DMS153 (cell line): Measurements from ENCODE around the gene ITSN1.
"Not testable (repeated sequence)": the region's sequence is repeated elsewhere in the genome, so short reads cannot be mapped to it uniquely, and the experiment has no call there.

Experiments
- DNase-seq: peaks from one replicate; lab custom pipeline; 2025; lab: John Stamatoyannopoulos, UW

Gene ITSN1

DNA sequence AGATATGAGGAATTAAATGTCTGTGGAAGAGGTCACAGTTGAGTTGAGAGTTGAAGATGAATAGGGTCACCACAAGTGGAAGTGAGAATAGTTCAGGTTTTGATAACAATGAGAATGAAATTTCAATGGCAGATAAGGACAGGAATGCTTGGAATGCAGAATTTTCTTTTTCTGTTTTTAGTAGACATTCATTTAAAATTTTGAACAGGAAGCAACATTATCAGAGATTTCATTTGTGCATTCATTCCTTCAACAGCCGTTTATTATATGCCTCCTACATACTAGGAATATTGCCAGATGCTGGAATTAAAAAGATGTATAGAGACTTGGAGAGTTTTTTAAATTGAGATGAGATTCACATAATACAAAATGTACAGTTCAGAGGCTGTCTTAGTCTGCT is 126.8 kb downstream of the ITSN1 start:
- no peak for DNase-seq

DNA sequence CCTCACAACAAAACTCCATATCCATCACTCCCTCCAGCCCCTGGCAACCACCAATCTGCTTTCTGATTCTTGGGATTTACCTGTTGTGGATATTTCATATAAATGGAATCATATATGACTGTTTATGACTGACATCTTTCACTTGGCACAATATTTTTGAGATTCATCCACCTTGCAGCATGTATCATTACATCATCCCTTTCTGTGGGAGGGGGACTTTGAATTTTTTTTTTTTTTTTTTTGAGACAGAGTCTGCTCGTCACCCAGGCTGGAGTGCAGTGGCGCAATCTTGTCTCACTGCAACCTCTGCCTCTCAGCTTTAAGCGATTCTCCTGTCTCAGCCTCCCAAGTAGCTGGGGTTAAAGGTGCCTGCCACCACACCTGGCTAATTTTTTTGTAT is 128.2 kb downstream of the ITSN1 start:
- DNase-seq, result no peak

DNA sequence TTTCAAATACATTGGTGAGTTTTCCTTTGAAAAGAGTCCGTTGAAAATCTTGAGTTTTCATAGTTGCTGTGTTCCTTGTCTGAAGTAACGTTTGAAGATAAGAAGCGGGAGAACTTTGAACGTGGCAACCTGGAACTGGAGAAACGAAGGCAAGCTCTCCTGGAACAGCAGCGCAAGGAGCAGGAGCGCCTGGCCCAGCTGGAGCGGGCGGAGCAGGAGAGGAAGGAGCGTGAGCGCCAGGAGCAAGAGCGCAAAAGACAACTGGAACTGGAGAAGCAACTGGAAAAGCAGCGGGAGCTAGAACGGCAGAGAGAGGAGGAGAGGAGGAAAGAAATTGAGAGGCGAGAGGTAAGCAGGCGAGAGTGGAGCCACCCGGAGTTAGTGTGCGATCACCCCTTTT is 129.7 kb downstream of the ITSN1 start:
- no peak for DNase-seq

DNA sequence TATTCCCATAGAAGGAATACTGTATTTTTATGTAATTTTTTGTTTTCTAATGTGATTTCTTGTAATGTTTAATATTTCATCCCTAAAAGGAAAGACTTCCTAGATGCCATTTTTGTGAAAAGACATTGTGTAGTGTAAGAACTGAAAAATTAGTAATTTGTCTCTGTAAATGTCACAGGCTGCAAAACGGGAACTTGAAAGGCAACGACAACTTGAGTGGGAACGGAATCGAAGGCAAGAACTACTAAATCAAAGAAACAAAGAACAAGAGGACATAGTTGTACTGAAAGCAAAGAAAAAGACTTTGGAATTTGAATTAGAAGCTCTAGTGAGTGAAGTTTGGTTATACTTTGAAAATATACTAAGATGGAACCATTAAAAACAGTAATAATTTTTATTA is 132.2 kb downstream of the ITSN1 start:
- no peak for DNase-seq

DNA sequence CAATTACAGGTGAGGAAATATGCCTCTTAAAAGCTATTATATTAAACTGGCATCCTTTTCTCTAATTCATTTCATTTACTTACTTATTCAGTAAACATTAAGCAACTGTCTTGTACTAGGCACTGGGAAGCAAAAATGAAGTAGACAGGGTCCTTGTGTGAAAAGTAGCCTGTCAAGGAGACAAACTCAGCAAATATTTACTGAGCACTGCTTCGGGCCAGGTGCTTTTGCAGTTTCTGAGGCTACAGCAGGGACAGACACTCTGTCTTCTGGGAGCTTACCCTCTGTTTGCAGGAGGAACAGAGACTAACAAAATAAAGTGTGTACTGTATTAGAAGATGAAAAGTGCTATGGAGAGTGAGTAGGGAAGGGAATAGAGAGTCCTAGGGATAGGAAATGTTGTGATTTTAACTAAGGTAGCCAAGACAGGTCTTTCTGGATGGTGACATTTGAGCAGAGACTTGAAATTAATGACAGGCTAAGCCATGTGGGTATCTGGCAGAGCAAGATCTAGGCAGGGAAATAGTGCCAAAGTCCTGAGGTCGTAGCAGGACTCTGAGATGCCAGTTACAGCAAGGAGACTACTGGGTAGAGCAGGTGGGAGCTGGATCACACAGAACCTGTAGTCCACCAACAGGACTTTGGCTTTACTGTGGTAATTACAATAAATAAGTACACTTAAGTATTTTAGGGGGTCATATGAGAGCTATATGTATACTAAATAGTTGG is 133.0 kb downstream of the ITSN1 start:
- DNase-seq, result no peak

DNA sequence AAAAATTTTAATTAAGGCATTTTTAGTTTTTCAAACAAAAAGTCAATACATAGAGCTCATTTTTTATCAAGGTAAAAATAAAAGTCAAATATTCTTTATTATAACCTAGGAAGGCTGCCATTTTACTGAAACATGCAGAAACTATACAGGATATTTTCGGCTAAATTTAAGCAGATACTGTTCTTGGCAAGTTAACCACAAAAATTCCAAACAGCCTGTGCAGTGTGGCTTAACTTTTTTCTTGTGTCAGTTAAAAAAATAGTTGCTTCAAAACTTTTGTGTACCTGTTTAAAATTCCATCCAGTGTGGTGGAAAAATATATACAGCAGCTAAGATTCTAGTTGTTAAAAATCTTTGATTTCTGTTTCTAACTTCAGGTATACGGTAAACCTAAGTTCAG is 138.3 kb downstream of the ITSN1 start:
- DNase-seq, result no peak

DNA sequence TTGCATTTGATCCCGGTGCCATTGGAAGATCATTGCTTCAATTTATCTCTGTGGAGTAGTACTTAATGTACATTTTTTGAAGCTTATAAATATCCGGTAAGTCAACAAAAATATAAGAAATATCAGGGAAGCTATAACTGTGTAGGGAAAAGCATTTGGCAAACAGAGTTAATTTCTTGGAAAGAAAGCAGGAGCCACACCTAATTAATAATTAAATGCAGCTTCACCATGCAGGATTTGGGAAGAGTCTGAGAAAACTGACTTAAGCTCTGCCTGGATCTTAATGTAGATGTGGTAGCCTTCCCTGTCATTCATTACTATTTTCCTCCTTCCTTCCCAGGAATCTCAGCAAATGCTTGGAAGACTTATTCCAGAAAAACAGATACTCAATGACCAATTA is 138.8 kb downstream of the ITSN1 start:
- no peak for DNase-seq

DNA sequence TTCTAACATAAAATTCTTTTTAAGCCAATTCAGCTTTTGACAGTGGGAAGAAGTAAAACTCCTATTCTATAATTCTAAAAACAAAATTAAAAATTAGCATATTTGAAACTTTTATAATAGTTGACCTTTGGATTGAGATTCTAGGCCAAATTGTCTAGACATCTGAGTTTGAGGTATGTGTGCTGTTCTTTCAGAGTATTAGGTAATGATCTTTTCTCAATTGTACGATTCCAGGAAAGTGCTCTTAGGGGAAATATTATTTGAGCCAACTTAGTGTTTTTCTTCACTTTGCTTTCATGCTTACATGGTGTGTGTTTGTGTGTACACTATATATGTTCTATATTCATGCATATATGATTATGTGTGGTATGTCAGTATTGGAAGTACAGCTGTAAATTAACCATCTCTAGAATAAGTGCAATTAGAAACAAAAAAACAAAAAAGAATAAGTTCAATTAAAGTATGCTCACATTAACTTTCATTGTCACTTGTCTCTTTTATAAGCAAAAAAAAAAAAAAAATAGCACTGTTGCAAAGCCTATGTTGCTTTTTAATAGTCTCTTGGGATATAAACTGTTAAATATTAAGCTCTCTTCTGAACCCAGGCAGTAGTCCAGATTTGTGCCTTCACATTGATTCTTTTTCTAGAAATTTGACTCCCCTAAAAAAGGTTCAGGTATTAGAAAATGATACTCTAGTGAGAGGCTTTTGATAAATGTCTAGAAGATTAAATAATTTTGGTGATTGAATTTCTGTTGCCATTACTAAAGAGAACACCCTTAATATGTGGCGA is 141.1 kb downstream of the ITSN1 start:
- DNase-seq, result no peak

DNA sequence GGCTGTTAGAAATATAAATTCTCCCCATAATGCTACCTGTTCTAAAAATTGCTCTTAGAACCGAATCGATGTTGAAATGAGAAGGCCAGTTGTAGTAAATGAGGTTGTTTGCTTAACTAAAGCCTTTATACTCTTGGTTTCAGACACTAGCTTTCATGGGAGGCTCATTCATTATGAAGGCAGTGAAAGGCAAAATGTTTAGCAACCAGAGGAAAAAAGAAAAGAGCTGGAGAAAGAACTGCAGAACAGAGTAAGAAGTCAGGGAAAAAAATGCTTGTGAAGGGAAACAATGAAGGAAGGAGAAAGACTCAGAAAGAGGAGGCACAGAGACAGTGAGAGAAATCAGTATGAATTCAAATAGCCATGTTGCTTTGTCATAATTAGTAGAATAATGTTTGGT is 145.1 kb downstream of the ITSN1 start:
- no peak for DNase-seq

DNA sequence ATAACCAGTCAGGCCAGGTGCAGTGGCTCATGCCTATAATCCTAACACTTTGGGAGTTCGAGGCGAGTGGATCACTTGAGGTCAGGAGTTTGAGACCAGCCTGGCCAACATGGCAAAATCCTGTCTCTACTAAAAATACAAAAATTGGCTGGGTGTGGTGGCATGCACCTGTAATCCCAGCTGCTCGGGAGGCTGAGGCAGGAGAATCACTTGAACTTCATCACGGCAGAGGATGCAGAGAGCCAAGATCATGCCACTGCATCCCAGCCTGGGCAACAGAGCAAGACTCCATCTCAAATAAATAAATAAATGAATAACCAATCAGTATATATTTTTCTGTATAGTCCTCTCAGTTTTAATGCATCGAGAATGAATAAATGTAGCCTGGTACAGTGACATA is 146.1 kb downstream of the ITSN1 start:
- DNase-seq, result not testable (repeated sequence)

DNA sequence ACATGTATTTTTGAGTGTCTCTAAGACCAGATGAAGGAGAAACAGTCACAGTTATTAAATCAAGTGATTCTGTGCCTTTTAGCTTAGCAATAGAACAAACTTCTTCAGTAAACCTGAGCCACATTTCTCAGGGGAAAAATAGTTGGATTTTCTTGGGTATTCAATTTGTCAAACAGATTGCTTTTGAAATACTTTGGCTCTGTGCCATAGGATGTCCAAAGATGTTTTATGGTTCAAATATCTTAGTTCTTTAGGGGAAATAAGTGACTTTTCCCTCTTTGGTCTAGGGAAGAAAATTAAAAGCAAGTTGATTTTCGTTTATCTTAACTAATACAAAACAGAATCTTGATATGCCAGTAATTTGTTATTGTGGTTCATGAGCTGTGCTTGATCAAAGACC is 147.4 kb downstream of the ITSN1 start:
- no peak for DNase-seq

DNA sequence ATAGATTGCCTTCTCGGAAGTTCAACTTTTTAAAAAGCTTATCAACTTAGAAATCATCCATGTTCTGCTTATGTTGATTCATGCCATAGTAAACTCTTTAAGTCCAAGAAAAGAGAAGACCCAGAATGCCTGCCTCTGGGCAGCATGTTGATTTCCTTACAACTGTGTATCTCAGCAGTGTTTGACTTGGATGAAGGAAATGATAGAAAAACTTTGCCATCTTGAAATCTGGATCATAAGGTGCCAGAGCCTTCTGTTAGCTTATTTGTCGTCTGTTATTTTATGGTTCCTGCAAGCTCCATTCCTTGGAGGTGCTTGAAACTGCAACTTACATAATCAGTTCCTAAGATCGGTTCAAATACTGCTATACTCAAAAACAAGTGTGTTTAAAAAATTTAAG is 148.8 kb downstream of the ITSN1 start:
- no peak for DNase-seq

DNA sequence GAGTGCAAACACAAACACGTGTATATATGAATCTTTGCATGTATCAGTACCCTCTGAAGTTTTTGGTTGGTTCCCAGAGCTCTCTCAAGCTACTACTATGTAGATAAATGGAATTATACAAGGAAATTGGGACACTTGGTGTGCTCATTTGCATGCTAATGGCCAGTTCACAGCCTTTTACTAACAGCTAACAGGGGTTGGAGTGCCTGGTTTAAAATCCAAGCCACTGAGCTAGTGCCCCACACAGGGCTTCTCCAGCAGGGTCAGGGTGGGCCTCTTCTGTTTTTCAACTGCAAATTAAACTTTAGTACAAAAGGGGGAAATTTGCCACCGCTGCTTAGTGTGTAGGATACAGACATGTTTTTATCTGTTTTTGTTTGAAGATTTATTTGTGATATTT is 152.3 kb downstream of the ITSN1 start:
- no peak for DNase-seq

DNA sequence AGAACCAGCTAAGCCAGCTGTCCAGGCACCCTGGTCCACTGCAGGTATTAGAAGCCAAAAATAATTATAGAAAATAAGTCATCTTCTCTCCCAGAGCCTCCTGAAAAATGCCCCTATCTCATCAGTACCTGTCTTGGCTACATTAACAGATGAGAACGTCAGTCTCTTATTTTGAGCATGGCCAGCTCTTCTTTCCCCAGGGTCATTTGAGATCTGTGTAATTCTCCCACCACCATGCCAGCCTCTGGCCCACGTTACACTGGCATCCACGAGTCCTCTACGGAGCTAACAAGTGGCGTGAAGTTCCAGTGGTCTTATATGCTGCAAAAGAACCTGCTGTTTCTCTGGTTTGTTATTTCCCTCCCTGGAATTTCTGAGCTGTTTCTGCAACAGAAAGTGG is 155.3 kb downstream of the ITSN1 start:
- DNase-seq, result no peak

DNA sequence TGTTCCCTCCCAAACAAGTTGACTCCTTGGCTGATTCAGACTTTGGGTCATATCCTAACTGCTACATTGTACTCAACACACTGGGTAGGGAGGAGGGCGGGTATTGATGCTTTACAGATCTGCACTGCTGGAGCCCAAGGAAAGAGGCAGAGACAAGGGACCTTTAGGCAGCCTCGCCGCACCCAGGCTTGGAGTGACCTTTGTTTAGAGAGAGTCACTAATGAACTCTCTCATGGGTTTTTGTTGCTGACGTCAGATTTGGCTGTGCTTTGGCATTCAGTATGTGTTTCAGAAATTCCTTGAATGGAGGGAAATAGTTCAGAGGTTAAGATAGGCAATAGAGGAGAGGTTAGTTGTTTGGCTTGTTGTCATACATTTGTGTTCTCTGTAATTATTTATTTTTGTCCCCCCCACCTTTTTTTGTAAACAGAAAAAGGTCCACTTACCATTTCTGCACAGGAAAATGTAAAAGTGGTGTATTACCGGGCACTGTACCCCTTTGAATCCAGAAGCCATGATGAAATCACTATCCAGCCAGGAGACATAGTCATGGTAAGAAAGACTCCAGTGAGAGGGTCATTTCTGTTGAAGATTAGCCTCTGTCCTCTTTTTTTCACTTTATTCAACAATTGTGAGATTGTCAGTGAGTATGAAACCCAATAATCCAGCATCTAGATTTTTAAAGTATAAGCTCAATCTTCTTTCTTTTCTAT is 157.2 kb downstream of the ITSN1 start:
- DNase-seq, result no peak

DNA sequence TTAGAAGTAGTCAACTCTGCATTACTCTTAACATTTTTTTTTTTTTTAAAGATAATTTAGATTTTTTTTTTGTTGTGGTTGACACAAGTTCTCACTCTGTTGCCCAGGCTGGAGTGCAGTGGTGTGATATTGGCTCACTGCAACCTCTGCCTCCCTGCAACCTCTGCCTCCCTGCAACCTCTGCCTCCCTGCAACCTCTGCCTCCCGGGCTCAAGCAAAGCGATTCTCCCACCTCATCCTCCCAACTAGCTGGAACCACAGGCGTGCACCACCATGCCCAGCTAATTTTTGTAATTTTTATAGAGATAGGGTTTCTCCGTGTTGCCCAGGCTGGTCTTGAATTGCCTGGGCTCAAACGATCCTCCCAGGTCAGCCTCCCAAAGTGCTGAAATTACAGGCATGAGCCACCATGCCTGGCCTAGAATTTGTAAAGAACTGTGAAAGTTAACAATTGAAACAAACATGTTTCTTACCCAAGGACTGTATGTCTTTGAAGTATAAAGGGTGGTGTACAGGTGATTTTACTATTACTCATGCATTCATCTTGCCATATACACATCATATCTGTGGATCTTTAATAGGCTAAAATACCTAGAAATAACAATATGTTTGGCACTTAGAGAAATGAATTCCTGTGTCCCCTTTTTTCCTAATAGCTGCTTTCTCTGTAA is 158.6 kb downstream of the ITSN1 start:
- no peak for DNase-seq

DNA sequence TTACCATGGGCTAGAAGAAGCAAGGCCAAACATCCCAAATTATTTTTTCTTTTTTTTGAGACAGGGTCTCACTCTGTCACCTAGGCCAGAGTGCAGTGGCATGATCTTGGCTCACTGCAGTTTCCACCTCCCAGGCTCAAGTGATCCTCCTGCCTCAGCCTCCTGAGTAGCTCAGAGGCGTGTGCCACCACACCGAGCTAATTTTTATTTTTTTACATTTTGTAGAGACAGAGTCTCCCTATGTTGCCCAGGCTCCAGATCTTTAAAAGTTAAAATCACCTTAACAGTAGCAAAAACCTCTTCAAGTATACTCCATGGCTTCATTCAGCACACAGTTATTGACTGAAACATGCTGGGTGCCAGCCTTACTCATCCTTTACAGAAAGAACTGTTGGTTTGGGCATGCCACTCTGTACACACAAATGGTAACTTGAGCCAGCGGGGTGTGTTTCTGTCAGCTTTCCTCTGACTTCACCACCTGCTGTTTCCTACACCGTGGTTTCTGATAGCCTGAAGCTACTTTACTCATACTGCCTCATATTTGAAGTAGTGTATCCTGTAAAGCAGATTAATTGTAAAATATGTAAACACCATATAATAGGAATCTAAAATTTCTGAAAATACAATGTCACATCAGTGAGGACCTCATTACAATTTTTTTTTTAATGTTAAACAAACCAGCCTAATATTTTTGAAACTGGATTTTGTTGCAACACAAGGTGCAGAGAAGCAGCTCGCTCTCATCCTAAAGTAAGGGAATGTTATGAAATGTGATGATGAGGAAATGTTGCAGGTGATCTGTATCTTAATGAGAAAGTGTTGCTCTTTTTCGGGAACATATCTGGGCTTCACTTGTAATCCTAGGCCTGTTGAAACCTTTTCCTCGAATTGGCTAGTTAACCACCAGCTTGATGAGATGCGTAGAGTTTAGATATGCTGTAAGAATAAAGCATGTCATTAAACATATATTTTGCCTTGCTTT is 159.4 kb downstream of the ITSN1 start:
- DNase-seq, result peak; percentile 94

DNA sequence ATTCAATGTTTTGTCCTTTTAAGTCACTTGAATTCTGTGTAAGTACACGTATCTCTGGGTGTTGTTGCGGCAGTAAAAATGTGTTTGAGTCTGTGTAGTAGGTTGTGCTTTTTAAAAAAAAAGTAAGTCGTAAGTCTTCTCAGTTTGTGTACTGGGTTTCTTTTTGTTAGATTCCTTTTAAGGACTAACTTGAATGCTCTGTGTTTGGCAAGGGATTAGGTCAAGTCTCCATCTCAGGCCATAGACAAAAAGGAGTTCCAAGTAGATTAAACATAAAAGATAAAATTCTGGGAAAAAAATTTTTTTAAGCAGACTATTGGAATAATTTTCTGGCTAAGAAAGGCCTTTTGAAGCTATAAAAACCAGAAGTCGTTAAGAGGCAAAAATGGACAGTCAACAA is 160.2 kb downstream of the ITSN1 start:
- DNase-seq, result no peak

DNA sequence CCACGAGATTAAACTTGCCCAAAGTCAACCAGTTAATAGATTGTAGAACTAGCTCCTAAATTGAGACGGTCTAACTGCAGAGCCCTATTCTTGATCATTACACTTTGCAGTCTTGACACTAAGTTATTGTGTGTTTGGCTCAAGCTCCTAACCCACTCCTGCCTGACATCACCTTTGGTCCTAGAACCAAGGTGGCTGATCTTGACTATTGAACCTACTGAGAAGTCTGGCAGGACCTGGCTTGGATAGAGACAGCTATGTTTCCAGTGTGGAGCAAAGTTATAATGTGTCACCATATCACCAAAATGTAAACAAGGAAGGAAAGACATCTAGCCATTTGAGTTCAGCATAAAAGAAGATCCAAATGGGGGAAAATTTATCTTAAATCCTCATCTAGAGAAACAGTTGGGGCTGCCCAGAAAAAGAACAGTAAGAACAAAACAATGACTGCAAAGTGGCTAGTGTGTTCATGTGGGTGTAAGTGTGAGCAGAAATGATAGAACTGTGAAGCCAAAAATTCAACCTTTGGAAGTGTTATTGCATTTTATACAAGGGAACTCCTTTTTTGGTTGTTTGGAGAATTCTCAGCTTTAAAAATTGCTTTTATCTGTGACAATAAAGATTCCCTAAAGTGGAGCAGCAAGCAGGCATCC is 166.5 kb downstream of the ITSN1 start:
- DNase-seq, result no peak

DNA sequence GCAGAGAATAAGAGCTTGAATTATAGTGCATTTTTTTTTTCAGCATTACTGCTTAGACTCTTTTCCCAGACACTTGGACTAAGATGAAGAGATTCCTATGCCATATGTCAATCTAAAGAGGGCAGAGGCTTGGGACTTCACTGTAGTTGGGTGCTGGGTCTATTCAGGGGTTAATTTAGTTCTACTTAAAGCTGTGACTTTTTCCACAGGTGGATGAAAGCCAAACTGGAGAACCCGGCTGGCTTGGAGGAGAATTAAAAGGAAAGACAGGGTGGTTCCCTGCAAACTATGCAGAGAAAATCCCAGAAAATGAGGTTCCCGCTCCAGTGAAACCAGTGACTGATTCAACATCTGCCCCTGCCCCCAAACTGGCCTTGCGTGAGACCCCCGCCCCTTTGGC is 168.5 kb downstream of the ITSN1 start:
- no peak for DNase-seq
